Prostate gland (tissue), 2 donors: ENCODE data around the gene TTL. TPM values are rescaled to one million over a fixed set of nuclear protein-coding genes. Genes with fewer than 3 reads are reported as not detected.

Experiments
- DNase-seq: peaks from one replicate; pipeline ENCODE4 v3.0.0-alpha.2; 2019; ENCODE audit warnings: low spot score
- H3K27ac ChIP-seq, 2 donors: fragments of 200-600 bp; sonication (generic); 2 replicates each; pipeline ENCODE4 v1.5.1; 2017 to 2019
- H3K27me3 ChIP-seq: fragments of 200-600 bp; sonication (generic); replicated peaks from 2 replicates; pipeline ENCODE4 v1.5.1; 2019; ENCODE audit not compliant: insufficient read depth
- H3K36me3 ChIP-seq, 2 donors: fragments of 200-600 bp; sonication (generic); 1 replicate in 1 of 2; 2 replicates in 1 of 2; pipeline versions ENCODE4 v1.5.1 to v1.8.1; 2017 to 2019
- H3K4me1 ChIP-seq: fragments of 200-600 bp; sonication (generic); replicated peaks from 2 replicates; pipeline ENCODE4 v1.5.1; 2019
- H3K4me3 ChIP-seq, 2 donors: fragments of 200-600 bp; sonication (generic); 2 replicates each; pipeline ENCODE4 v1.5.1; 2017 to 2019
- H3K9me3 ChIP-seq: fragments of 200-600 bp; sonication (generic); 2 replicates; pipeline ENCODE4 v1.5.1; 2017
- CTCF ChIP-seq, 4 experiments: fragments of 200-600 bp in 2 of 4; fragments of 450-650 bp in 2 of 4; sonication (generic) in 2 of 4; IDR thresholded peaks; 1 replicate in 3 of 4; 2 replicates in 1 of 4; pipeline ENCODE4 v1.5.1; 2016 to 2019; ENCODE audit warnings: antibody characterized with exemption in 4 of 4, mild to moderate bottlenecking in 2 of 4, moderate library complexity in 2 of 4
- POLR2A ChIP-seq: fragments of 450-650 bp; IDR thresholded peaks from one replicate; pipeline ENCODE4 v1.6.1; 2016; ENCODE audit warnings: antibody characterized with exemption, mild to moderate bottlenecking
- POLR2AphosphoS5 ChIP-seq: sonication (generic); formaldehyde crosslinking; IDR thresholded peaks from one replicate; pipeline ENCODE4 v1.6.1; 2017; ENCODE audit warnings: antibody characterized with exemption
- WGBS: methylation state at CpG from one replicate; pipeline ENCODE4 v1.1.5; 2018; 5-methylcytosine and 5-hydroxymethylcytosine counted together
- intact Hi-C: fragments of 100-400 bp; cut with DNase I; formaldehyde crosslinking; loops from one replicate; pipeline ENCODE4 v1.14.2; 2022
- total RNA-seq, 2 donors: library from RNA; depleted of rRNA; stranded (reverse); fragments of >200 nt; gene quantifications; one replicate each; pipeline ENCODE4 v1.1.0, GENCODE V29; 2016

Gene TTL
- total RNA-seq, 2 donors from 2014 or later: 8.2 to 12.0 TPM

- Histone ChIP-seq H3K36me3 (no peaks in the 10 kb centered on the region), H3K27me3 (no peaks in the 10 kb centered on the region), H3K4me1 (no peaks in the 10 kb centered on the region), H3K27ac (peak overlapping the region; percentile 78 to 79), H3K4me3 (peak overlapping the region; percentile 70 to 78), H3K9me3 (no peaks in the 10 kb centered on the region)
- TF ChIP-seq CTCF (IDR thresholded peaks at IDR 0.05): no peak
- no peak for TF ChIP-seq POLR2A
- TF ChIP-seq POLR2AphosphoS5: no peak
- intact Hi-C loops: loop anchor here (2.0 to 5.0 kb wide), 3 partner anchors 60 to 430 kb away; partner anchors contain the start of genes CHCHD5 and POLR1B
- WGBS: under 1% methylated on average over 77 of the region's 77 CpGs
- peak; percentile 13 for DNase-seq
Measured at GRCh38 chr2:112482309-112483041, 519 bp downstream of the TTL start.

- Histone ChIP-seq H3K4me3 (peak overlapping the region; percentile 70 to 78), H3K36me3 (no peaks in the 10 kb centered on the region), H3K27me3 (no peaks in the 10 kb centered on the region), H3K27ac (peak overlapping the region; percentile 78 to 79), H3K9me3 (no peaks in the 10 kb centered on the region), H3K4me1 (no peaks in the 10 kb centered on the region)
- intact Hi-C loops: loop anchor here (2.0 to 5.0 kb wide), 3 partner anchors 60 to 431 kb away; partner anchors contain the start of genes CHCHD5 and POLR1B
- no peak for TF ChIP-seq POLR2AphosphoS5
- no peak for TF ChIP-seq POLR2A
- TF ChIP-seq CTCF (IDR thresholded peaks at IDR 0.05): no peak
- 12% methylated on average over 10 of the region's 10 CpGs for WGBS
- no peak for DNase-seq
Measured at GRCh38 chr2:112483042-112483473, 1.1 kb downstream of the TTL start.

GRCh38 chr2:112483831-112484230, 1.9 kb downstream of the TTL start:
- no peaks in the 10 kb centered on the region for H3K27me3 ChIP-seq
- DNase-seq: no peak
- TF ChIP-seq POLR2AphosphoS5 (no peak), CTCF (IDR thresholded peaks at IDR 0.05) (no peak), POLR2A (no peak)
- intact Hi-C loops: loop anchor here (2.0 to 5.0 kb wide), 3 partner anchors 59 to 432 kb away; partner anchors contain the start of genes CHCHD5 and POLR1B
- no peaks in the 10 kb centered on the region for H3K36me3 ChIP-seq
- H3K27ac ChIP-seq: no peak overlapping the region
- no peaks in the 10 kb centered on the region for H3K4me1 ChIP-seq
- no peak overlapping the region for H3K4me3 ChIP-seq
- WGBS: 91% methylated on average over 3 of the region's 3 CpGs
- H3K9me3 ChIP-seq: no peaks in the 10 kb centered on the region

GRCh38 chr2:112485849-112486248, 3.9 kb downstream of the TTL start:
- DNase-seq: no peak
- Histone ChIP-seq H3K27me3 (no peaks in the 10 kb centered on the region), H3K27ac (no peak overlapping the region), H3K4me1 (no peaks in the 10 kb centered on the region), H3K9me3 (no peaks in the 10 kb centered on the region), H3K4me3 (no peak overlapping the region), H3K36me3 (no peaks in the 10 kb centered on the region)
- WGBS: 90% methylated on average over 6 of the region's 6 CpGs
- intact Hi-C loops: no loop called here
- TF ChIP-seq POLR2AphosphoS5 (no peak), POLR2A (no peak), CTCF (IDR thresholded peaks at IDR 0.05) (no peak)

GRCh38 chr2:112486895-112487294, 4.9 kb downstream of the TTL start:
- H3K4me1 ChIP-seq: no peaks in the 10 kb centered on the region
- no peaks in the 10 kb centered on the region for H3K9me3 ChIP-seq
- no peaks in the 10 kb centered on the region for H3K27me3 ChIP-seq
- H3K4me3 ChIP-seq: no peak overlapping the region
- TF ChIP-seq POLR2A: no peak
- TF ChIP-seq CTCF (IDR thresholded peaks at IDR 0.05): no peak
- no peak for TF ChIP-seq POLR2AphosphoS5
- H3K27ac ChIP-seq: no peak overlapping the region
- intact Hi-C loops: no loop called here
- DNase-seq: no peak
- 91% methylated on average over 5 of the region's 5 CpGs for WGBS
- no peaks in the 10 kb centered on the region for H3K36me3 ChIP-seq
